K562 (cell line): ENCODE data around the gene NOTCH1. TPM values are rescaled to one million over a fixed set of nuclear protein-coding genes. Genes with fewer than 3 reads are reported as not detected.

Experiments used
- ARID1B ChIP-seq: fragments of 450-650 bp; IDR thresholded peaks from 2 replicates; pipeline ENCODE4 v1.6.1; 2016; ENCODE audit warnings: antibody characterized with exemption, mild to moderate bottlenecking, inconsistent platforms
- BDP1 ChIP-seq: IDR thresholded peaks from 3 replicates; pipeline ENCODE4 v1.6.1; 2011; ENCODE audit not compliant: insufficient read length, insufficient read depth
- BHLHE40 ChIP-seq: IDR thresholded peaks from 2 replicates; pipeline ENCODE4 v1.6.1; 2011; ENCODE audit warnings: low read length, improper control_type of control experiment
- CHD4 ChIP-seq: fragments of 200-600 bp; sonication (generic); IDR thresholded peaks from 3 replicates; pipeline ENCODE4 v1.6.1; 2012; ENCODE audit warnings: low read depth, mild to moderate bottlenecking, mixed read lengths, low read length, inconsistent platforms; ENCODE audit not compliant: insufficient read depth, insufficient replicate concordance, poor library complexity, severe bottlenecking
- FOXJ2 ChIP-seq: fragments of 200-800 bp; sonication (Bioruptor generic); IDR thresholded peaks from 2 replicates; pipeline ENCODE4 v1.6.1; 2016; ENCODE audit warnings: missing genetic modification characterization, missing compliant biosample characterization
- HES1 ChIP-seq: fragments of 450-650 bp; IDR thresholded peaks from 2 replicates; pipeline ENCODE4 v1.6.1; 2016; ENCODE audit warnings: low read depth, mild to moderate bottlenecking, moderate library complexity
- HNRNPLL ChIP-seq: fragments of 200-400 bp; formaldehyde crosslinking; IDR thresholded peaks from 2 replicates; pipeline ENCODE4 v1.6.1; 2017; ENCODE audit warnings: low read length, low read depth, mild to moderate bottlenecking; ENCODE audit not compliant: poor library complexity, severe bottlenecking
- LCOR ChIP-seq: sonication (generic); formaldehyde crosslinking; IDR thresholded peaks from 2 replicates; pipeline ENCODE4 v1.8.0; 2022; ENCODE audit warnings: mild to moderate bottlenecking, missing genetic modification reagents
- RFX1 ChIP-seq: fragments of 450-650 bp; IDR thresholded peaks from 2 replicates; pipeline ENCODE4 v1.6.1; 2016; ENCODE audit warnings: mild to moderate bottlenecking, moderate library complexity
- SLC30A9 ChIP-seq: fragments of 250-450 bp; sonication (Bioruptor Pico); IDR thresholded peaks from 2 replicates; pipeline ENCODE4 v1.8.0; 2022; ENCODE audit warnings: mild to moderate bottlenecking, moderate library complexity
- SMARCE1 ChIP-seq: fragments of 450-650 bp; IDR thresholded peaks from 2 replicates; pipeline ENCODE4 v1.7.1; 2016; ENCODE audit warnings: mild to moderate bottlenecking
- SP1 ChIP-seq: sonication (generic); formaldehyde crosslinking; IDR thresholded peaks from 2 replicates; pipeline ENCODE4 v1.8.1; 2022; ENCODE audit warnings: mild to moderate bottlenecking, missing genetic modification reagents
- TFAP4 ChIP-seq: sonication (generic); formaldehyde crosslinking; IDR thresholded peaks from 2 replicates; pipeline ENCODE4 v1.8.0; 2022; ENCODE audit warnings: missing genetic modification reagents, mild to moderate bottlenecking, moderate library complexity, borderline replicate concordance
- TOE1 ChIP-seq, 2 experiments: fragments of 450-650 bp in 1 of 2; sonication (generic) in 1 of 2; formaldehyde crosslinking in 1 of 2; IDR thresholded peaks; 2 replicates each; pipeline versions ENCODE4 v1.7.1 to v1.8.0; 2016 to 2022; ENCODE audit warnings: borderline replicate concordance in 2 of 2, mild to moderate bottlenecking in 2 of 2, antibody characterized with exemption in 1 of 2, inconsistent platforms in 1 of 2, low read depth in 1 of 2, missing genetic modification reagents in 1 of 2, moderate library complexity in 1 of 2
- ZBTB9 ChIP-seq: fragments of 450-650 bp; formaldehyde crosslinking; IDR thresholded peaks from 2 replicates; pipeline ENCODE4 v1.4.0; 2020; ENCODE audit warnings: mild to moderate bottlenecking, moderate library complexity
- ZC3H4 ChIP-seq: sonication (generic); formaldehyde crosslinking; IDR thresholded peaks from 2 replicates; pipeline ENCODE4 v1.9.0; 2021; ENCODE audit warnings: missing genetic modification reagents, borderline replicate concordance
- ZFX ChIP-seq: sonication (generic); formaldehyde crosslinking; IDR thresholded peaks from 2 replicates; pipeline ENCODE4 v1.8.0; 2022; ENCODE audit warnings: mild to moderate bottlenecking, missing genetic modification reagents, moderate library complexity
- ZNF583 ChIP-seq: fragments of 250-450 bp; sonication (Bioruptor Pico); IDR thresholded peaks from 2 replicates; pipeline ENCODE4 v1.4.0; 2020
- polyA plus RNA-seq, 8 experiments: library from polyadenylated mRNA; depleted of rRNA in 4 of 8; stranded (reverse) in 5 of 8; unstranded in 3 of 8; fragments of >200 nt; fragmentation: Nextera tagmentation in 2 of 8; fragmentation: Illumina TruSeq in 1 of 8; extraction: Ambion mirVana in 2 of 8; extraction: Trizol in 1 of 8; gene quantifications; 2 replicates each; pipeline versions ENCODE4 v1.2.1 to v1.2.3, GENCODE V29; 2011 to 2014; ENCODE audit warnings: inconsistent platforms in 1 of 8, missing spikeins in 1 of 8
- total RNA-seq, 7 experiments: library from RNA; depleted of rRNA in 6 of 7; stranded (reverse); fragments of >200 nt in 6 of 7; fragmentation: Illumina TruSeq in 2 of 7; extraction: Trizol in 2 of 7; gene quantifications; 2 replicates each; pipeline versions ENCODE4 v1.2.1 to v1.2.3, GENCODE V29; 2011 to 2021; ENCODE audit warnings: low replicate concordance in 1 of 7
- TF ChIP-seq, protein P1 (sequence below): sonication (generic); formaldehyde crosslinking; IDR thresholded peaks from 2 replicates; pipeline ENCODE4 v1.9.0; 2022; ENCODE audit warnings: mild to moderate bottlenecking, missing genetic modification reagents
- TF ChIP-seq, protein P2 (sequence below), 2 experiments: fragments of 250-450 bp in 1 of 2; fragments of 450-650 bp in 1 of 2; sonication (Bioruptor Pico) in 1 of 2; IDR thresholded peaks; 2 replicates each; pipeline versions ENCODE4 v1.6.1 to v1.8.0; 2016 to 2021; ENCODE audit warnings: mild to moderate bottlenecking in 2 of 2, moderate library complexity in 2 of 2, missing compliant biosample characterization in 1 of 2, missing genetic modification characterization in 1 of 2
- TF ChIP-seq, protein P3 (sequence below): sonication (generic); formaldehyde crosslinking; IDR thresholded peaks from 2 replicates; pipeline ENCODE4 v1.5.0; 2020; ENCODE audit warnings: missing genetic modification reagents

The NOTCH1 gene
- total and polyA plus RNA-seq, 9 of the 15 experiments (the other 6 are each of a cell fraction or from before 2014, with no cell fraction given), result 0.03 to 31.4 (median 2.3) TPM

GRCh38 chr9:136511670-136512592 lies 33.9 kb downstream of the NOTCH1 start (continued):
- TF ChIP-seq TOE1 (IDR thresholded peaks at IDR 0.05; ENCODE audit: borderline replicate concordance), result 0 out of 2 replicates have a peak, but pooled peaks have one; percentile 14
- no peak for TF ChIP-seq TOE1 (CRISPR knock-in tag; IDR thresholded peaks at IDR 0.05; ENCODE audit: borderline replicate concordance, low read depth)
- peak; percentile 77 for TF ChIP-seq ZFX (CRISPR knock-in tag)
- TF ChIP-seq TFAP4 (CRISPR knock-in tag), result peak; percentile 79; the same call in 1 of the 2 replicates
- TF ChIP-seq RFX1, result peak; percentile 78
- TF ChIP-seq, protein P1, sequence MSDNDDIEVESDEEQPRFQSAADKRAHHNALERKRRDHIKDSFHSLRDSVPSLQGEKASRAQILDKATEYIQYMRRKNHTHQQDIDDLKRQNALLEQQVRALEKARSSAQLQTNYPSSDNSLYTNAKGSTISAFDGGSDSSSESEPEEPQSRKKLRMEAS (CRISPR knock-in tag), result peak; percentile 91
- TF ChIP-seq, protein P2, sequence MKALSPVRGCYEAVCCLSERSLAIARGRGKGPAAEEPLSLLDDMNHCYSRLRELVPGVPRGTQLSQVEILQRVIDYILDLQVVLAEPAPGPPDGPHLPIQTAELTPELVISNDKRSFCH (CRISPR knock-in tag; IDR thresholded peaks at IDR 0.05), result no peak
- TF ChIP-seq, protein P2 (tag; IDR thresholded peaks at IDR 0.05), result peak; percentile 84; the same call in 1 of the 2 replicates
- 0 out of 2 replicates have a peak, but pooled peaks have one; percentile 78 for TF ChIP-seq ZNF583
- TF ChIP-seq BHLHE40, result peak; percentile 42; the same call in 1 of the 2 replicates
- peak; percentile 58 for TF ChIP-seq SMARCE1
- TF ChIP-seq CHD4, result no peak
- peak; percentile 69; the same call in 1 of the 2 replicates for TF ChIP-seq LCOR (CRISPR knock-in tag)
- peak; percentile 37; the same call in 1 of the 2 replicates for TF ChIP-seq SP1 (CRISPR knock-in tag)
- TF ChIP-seq ARID1B, result peak; percentile 72
- peak; percentile 64 for TF ChIP-seq ZBTB9 (CRISPR knock-in tag)
- TF ChIP-seq FOXJ2 (tag), result 0 out of 2 replicates have a peak, but pooled peaks have one; percentile 44
- peak; percentile 16; the same call in 1 of the 2 replicates for TF ChIP-seq ZC3H4 (CRISPR knock-in tag)
- TF ChIP-seq HNRNPLL, result peak; percentile 74
- TF ChIP-seq BDP1, result no peak
- TF ChIP-seq, protein P3, sequence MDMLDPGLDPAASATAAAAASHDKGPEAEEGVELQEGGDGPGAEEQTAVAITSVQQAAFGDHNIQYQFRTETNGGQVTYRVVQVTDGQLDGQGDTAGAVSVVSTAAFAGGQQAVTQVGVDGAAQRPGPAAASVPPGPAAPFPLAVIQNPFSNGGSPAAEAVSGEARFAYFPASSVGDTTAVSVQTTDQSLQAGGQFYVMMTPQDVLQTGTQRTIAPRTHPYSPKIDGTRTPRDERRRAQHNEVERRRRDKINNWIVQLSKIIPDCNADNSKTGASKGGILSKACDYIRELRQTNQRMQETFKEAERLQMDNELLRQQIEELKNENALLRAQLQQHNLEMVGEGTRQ, result no peak; the same call in 1 of the 2 replicates
- no peak for TF ChIP-seq SLC30A9 (CRISPR knock-in tag)
- no peak for TF ChIP-seq HES1
